HepG2 (cell line): ENCODE results near the gene SKP2. TPM values are rescaled to one million over a fixed set of nuclear protein-coding genes. Genes with fewer than 3 reads are reported as not detected.

Experiments used
- ATAC-seq: fragments of 200-7000 bp; cut with Tn5 transposase; 3 replicates; pipeline ENCODE4 v1.9.1; 2020; ENCODE audit warnings: mild to moderate bottlenecking, moderate library complexity
- BruUV-seq: library from RNA; stranded (reverse); fragments of 400-500 nt; replicated peaks from 2 replicates; lab custom pipeline; 2021; lab: Mats Ljungman, UMichigan
- CTCF ChIA-PET: fragments of 300-600 bp; formaldehyde crosslinking; extraction: SDS; loops from one replicate; lab custom pipeline; 2021; ENCODE audit warnings: low total read pairs, inconsistent platforms, low intra/inter-chr PET ratio; lab: Yijun Ruan, JAX
- POLR2A ChIA-PET: fragments of 350-600 bp; sonication (Branson Sonifier 250); formaldehyde crosslinking; loops from one replicate; lab custom pipeline; 2020; ENCODE audit warnings: antibody characterized with exemption, inconsistent platforms; lab: Yijun Ruan, JAX
- DNase-seq: peaks from one replicate; pipeline ENCODE4 v3.0.0-alpha.2; 2015; ENCODE audit warnings: low spot score
- FAIRE-seq: peaks from 3 replicates; lab custom pipeline; 2011; peaks lifted over from hg19 to GRCh38; lab: Jason Lieb, UNC
- H2AFZ ChIP-seq: one replicate; pipeline ENCODE4 v1.6.1; 2011; ENCODE audit warnings: low read length, inconsistent platforms
- H3K27ac ChIP-seq: fragments of 300-600 bp; 3 replicates; pipeline ENCODE4 v1.8.0; 2011; ENCODE audit warnings: mixed run types, mild to moderate bottlenecking, mixed read lengths, low read length, inconsistent platforms; ENCODE audit not compliant: insufficient read depth; ENCODE audit errors: extremely low read length
- H3K27me3 ChIP-seq, 2 experiments: fragments of 200-600 bp in 1 of 2; 2 replicates in 1 of 2; 3 replicates in 1 of 2; pipeline versions ENCODE4 v1.6.0 to v1.8.0; 2011; ENCODE audit warnings: low read length in 2 of 2, mild to moderate bottlenecking in 2 of 2, moderate library complexity in 2 of 2, inconsistent platforms in 1 of 2; ENCODE audit not compliant: insufficient read depth in 2 of 2, control insufficient read depth in 1 of 2
- H3K36me3 ChIP-seq, 2 experiments: fragments of 200-600 bp in 1 of 2; replicated peaks in 1 of 2; 2 replicates in 1 of 2; 3 replicates in 1 of 2; pipeline versions ENCODE4 v1.5.1 to v1.8.0; 2011; ENCODE audit warnings: low read length in 2 of 2, inconsistent platforms in 1 of 2; ENCODE audit not compliant: insufficient read depth in 2 of 2, control insufficient read depth in 1 of 2
- H3K4me1 ChIP-seq: 2 replicates; pipeline ENCODE4 v1.5.1; 2012; ENCODE audit warnings: low read length, inconsistent platforms; ENCODE audit not compliant: insufficient read depth
- H3K4me2 ChIP-seq: 2 replicates; pipeline ENCODE4 v1.6.0; 2011; ENCODE audit warnings: low read depth, low read length, inconsistent platforms
- H3K4me3 ChIP-seq, 3 experiments: fragments of 200-600 bp in 1 of 3; sonication (generic), shearing (Covaris generic) in 1 of 3; replicated peaks in 1 of 3; 2 replicates each; pipeline ENCODE4 v1.5.1; 2011 to 2016; ENCODE audit warnings: low read length in 3 of 3, inconsistent platforms in 2 of 3, low read depth in 2 of 3, mild to moderate bottlenecking in 2 of 3, control low read depth in 1 of 3, mixed read lengths in 1 of 3; ENCODE audit not compliant: insufficient read depth in 1 of 3
- H3K79me2 ChIP-seq: one replicate; pipeline ENCODE4 v1.6.1; 2011; ENCODE audit warnings: low read length, inconsistent platforms; ENCODE audit not compliant: insufficient read depth
- H3K9ac ChIP-seq: 2 replicates; pipeline ENCODE4 v1.6.0; 2011; ENCODE audit warnings: mild to moderate bottlenecking, low read depth, low read length, inconsistent platforms; ENCODE audit not compliant: insufficient read depth
- H3K9me3 ChIP-seq: 2 replicates; pipeline ENCODE4 v1.5.1; 2012; ENCODE audit warnings: mild to moderate bottlenecking, low read length
- H4K20me1 ChIP-seq: 2 replicates; pipeline ENCODE4 v1.6.0; 2011; ENCODE audit warnings: inconsistent platforms, mild to moderate bottlenecking, low read length, moderate library complexity; ENCODE audit not compliant: insufficient read depth
- CENPT ChIP-seq: sonication (generic); formaldehyde crosslinking; IDR thresholded peaks from 2 replicates; pipeline ENCODE4 v1.8.0; 2022; ENCODE audit warnings: low read depth, mild to moderate bottlenecking, moderate library complexity, missing genetic modification reagents
- HOMEZ ChIP-seq: IDR thresholded peaks from 2 replicates; pipeline ENCODE4 v1.6.1; 2016; ENCODE audit warnings: low read depth
- PRDM10 ChIP-seq: sonication (generic); formaldehyde crosslinking; IDR thresholded peaks from 2 replicates; pipeline ENCODE4 v1.4.0; 2020; ENCODE audit warnings: low read depth, missing genetic modification reagents
- ZNF232 ChIP-seq: sonication (generic); formaldehyde crosslinking; IDR thresholded peaks from 2 replicates; pipeline ENCODE4 v1.4.0; 2020; ENCODE audit warnings: missing genetic modification reagents, borderline replicate concordance
- ZNF746 ChIP-seq: sonication (generic); formaldehyde crosslinking; IDR thresholded peaks from 2 replicates; pipeline ENCODE4 v1.8.0; 2022; ENCODE audit warnings: mild to moderate bottlenecking, missing genetic modification reagents
- ZSCAN25 ChIP-seq: sonication (generic); formaldehyde crosslinking; IDR thresholded peaks from 2 replicates; pipeline ENCODE4 v1.8.0; 2022; ENCODE audit warnings: mild to moderate bottlenecking, missing genetic modification reagents
- WGBS: methylation state at CpG from one replicate; pipeline ENCODE4 v1.1.6; 2017; ENCODE audit warnings: low lambda C conversion rate; 5-methylcytosine and 5-hydroxymethylcytosine counted together
- in situ Hi-C: cut with HindIII; loops from 2 replicates; pipeline ENCODE4 v1.10.0; 2017; ENCODE audit warnings: low pct_unique_long_range_greater_than_20kb; ENCODE audit not compliant: extremely low pct_ligation_motif_present
- intact Hi-C: fragments of 100-400 bp; cut with micrococcal nuclease; formaldehyde crosslinking; loops from one replicate; pipeline ENCODE4 v1.10.0; 2022; ENCODE audit not compliant: unreplicated experiment
- polyA plus RNA-seq, 8 experiments: library from polyadenylated mRNA; depleted of rRNA in 3 of 8; stranded (reverse) in 7 of 8; unstranded in 1 of 8; fragments of >200 nt; fragmentation: Illumina TruSeq in 4 of 8; extraction: Trizol in 4 of 8; gene quantifications; 2 replicates each; pipeline versions ENCODE4 v1.2.1 to v1.2.3, GENCODE V29; 2011 to 2016; ENCODE audit warnings: low read depth in 4 of 8, missing spikeins in 1 of 8, mixed read lengths in 1 of 8; ENCODE audit not compliant: insufficient read depth in 1 of 8
- total RNA-seq, 5 experiments: library from RNA; depleted of rRNA; stranded (reverse); fragments of >200 nt; fragmentation: Illumina TruSeq; extraction: Trizol; gene quantifications; 2 replicates each; pipeline ENCODE4 v1.2.3, GENCODE V29; 2016; ENCODE audit warnings: low read depth in 1 of 5

SKP2 gene
- total and polyA plus RNA-seq, 2 of the 13 experiments (the other 11 are each of a cell fraction or from before 2014, with no cell fraction given), result 29.6 to 84.1 TPM

DNA sequence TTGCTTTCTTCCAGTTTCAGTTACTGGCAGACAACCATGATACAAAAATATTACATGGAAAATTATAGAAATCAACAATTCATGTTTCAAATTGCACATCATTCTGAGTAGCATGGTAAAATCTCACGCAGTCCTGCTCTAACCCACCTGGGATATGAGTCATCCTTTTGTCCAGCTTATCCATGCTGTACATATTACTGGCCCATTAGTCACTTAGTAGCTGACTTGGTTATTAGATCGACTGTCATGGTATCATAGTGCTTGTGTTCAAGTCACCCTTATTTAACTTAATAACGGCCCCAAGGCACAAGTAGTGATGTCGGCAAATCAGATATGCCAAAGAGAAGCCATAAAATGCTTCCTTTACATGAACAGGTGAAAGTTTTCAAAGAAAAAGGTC, 48.6 kb downstream of the SKP2 start:
- in situ Hi-C loops, result no loop called here
- H3K4me2 ChIP-seq, result no peak overlapping the region
- H3K9ac ChIP-seq, result no peak overlapping the region
- ATAC-seq, result no peak
- no peak for TF ChIP-seq CENPT
- no peak for TF ChIP-seq ZNF746
- no peak for TF ChIP-seq ZSCAN25
- TF ChIP-seq PRDM10, result no peak
- no peak for TF ChIP-seq ZNF232 (CRISPR knock-in tag)
- TF ChIP-seq HOMEZ (CRISPR knock-in tag), result no peak
- TF ChIP-seq, all 625 proteins: peak for 0
- Histone ChIP-seq H3K36me3 (peaks cover 9 to 53% of the 10 kb centered on the region in 2 experiments), H3K4me3 (no peak overlapping the region), H2AFZ (no peak overlapping the region), H3K79me2 (no peaks in the 10 kb centered on the region), H3K27ac (no peak overlapping the region), H3K9me3 (no peaks in the 10 kb centered on the region), H4K20me1 (no peaks in the 10 kb centered on the region), H3K4me1 (no peaks in the 10 kb centered on the region), H3K27me3 (no peaks in the 10 kb centered on the region)
- no peak for FAIRE-seq
- no TSS peak for BruUV-seq
- ChIA-PET POLR2A (no interaction called here), CTCF (no interaction called here)
- 93% methylated on average over 4 of the region's 4 CpGs for WGBS
- DNase-seq, result no peak
- intact Hi-C loops, result no loop called here
